ENCODE data around the gene FAM200A.

FAM200A gene

GRCh38 chr7:99562832-99563231, 10.9 kb upstream of the FAM200A start:
- TF ChIP-seq CTCF (conservative IDR thresholded peaks at IDR 0.05; ENCODE audit: low read depth, low read length), result no peak
- DNase-seq (ENCODE audit: low read depth), result peak; percentile 93
- no peak overlapping the region for H3K4me3 ChIP-seq (ENCODE audit: low read length)

- no peak overlapping the region for H3K4me3 ChIP-seq (ENCODE audit: low read length)
- TF ChIP-seq CTCF (conservative IDR thresholded peaks at IDR 0.05; ENCODE audit: low read depth, low read length), result no peak
- no peak for DNase-seq (ENCODE audit: low read depth)
Observed at GRCh38 chr7:99562114-99562784, 10.3 kb upstream of the FAM200A start.

GRCh38 chr7:99561737-99562051, 9.8 kb upstream of the FAM200A start:
- no peak for DNase-seq (ENCODE audit: low read depth)
- no peak overlapping the region for H3K4me3 ChIP-seq (ENCODE audit: low read length)

GRCh38 chr7:99560834-99561736, 9.2 kb upstream of the FAM200A start:
- no peak overlapping the region for H3K4me3 ChIP-seq (ENCODE audit: low read length)
- TF ChIP-seq CTCF (conservative IDR thresholded peaks at IDR 0.05; ENCODE audit: low read depth, low read length), result no peak
- DNase-seq (ENCODE audit: low read depth), result no peak

More at GRCh38 chr7:99561737-99562051, 9.8 kb upstream of the FAM200A start:
- TF ChIP-seq CTCF (conservative IDR thresholded peaks at IDR 0.05; ENCODE audit: low read depth, low read length), result no peak

- no peak for DNase-seq (ENCODE audit: low read depth)
- peak overlapping the region; percentile 95 for H3K4me3 ChIP-seq (ENCODE audit: low read length)
- TF ChIP-seq CTCF (conservative IDR thresholded peaks at IDR 0.05; ENCODE audit: low read depth, low read length), result no peak
Observed at GRCh38 chr7:99559175-99559915, 7.4 kb upstream of the FAM200A start.

GRCh38 chr7:99558306-99559174, 6.6 kb upstream of the FAM200A start, which contains the start of gene ZNF655:
Gene ZNF655 (plus strand): TSS chr7:99558642. CDS start chr7:99560560, 1,918 bp downstream.
- DNase-seq (ENCODE audit: low read depth), result peak; percentile 58

More at GRCh38 chr7:99558306-99559174, 6.6 kb upstream of the FAM200A start, which contains the start of gene ZNF655:
- no peak for TF ChIP-seq CTCF (conservative IDR thresholded peaks at IDR 0.05; ENCODE audit: low read depth, low read length)
- H3K4me3 ChIP-seq (ENCODE audit: low read length), result peak within 1 kb of the TSS; percentile 95

Data from retinal pigment epithelial cell (primary cell).